Measurements from ENCODE around the gene RSPH6A.

DNA sequence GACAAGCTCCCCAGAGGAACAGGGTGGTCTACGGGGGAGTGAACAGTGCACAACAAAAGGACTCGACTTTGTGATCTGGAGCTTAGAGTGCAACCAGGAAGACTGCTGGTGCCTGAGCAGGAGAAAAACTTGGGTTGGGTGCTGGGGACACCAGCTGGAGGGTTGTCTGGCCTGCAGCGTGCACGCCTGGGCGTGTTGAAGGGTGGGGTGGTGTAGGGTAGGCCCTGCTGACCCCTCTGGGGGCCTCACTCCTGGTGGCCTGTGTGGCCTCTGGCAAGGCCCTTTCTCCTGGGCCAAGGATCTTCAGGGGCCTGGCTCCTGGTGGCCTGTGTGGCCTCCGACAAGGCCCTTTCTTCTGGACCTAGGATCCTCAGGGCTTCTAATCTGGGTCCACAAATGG is 4.7 kb upstream of the RSPH6A start:
- no peak for TF ChIP-seq POLR2A (IDR thresholded peaks at IDR 0.05)
- TF ChIP-seq CTCF (IDR thresholded peaks at IDR 0.05), result no peak

All from prostate gland (tissue), 2 donors.